Activated naive CD4-positive, alpha-beta T cell treated with anti-CD3 and anti-CD28 coated beads, Interleukin-2, amount 50 U/mL, for 72 hours (primary cell): Measurements from ENCODE around the gene RIN3. TPM values are rescaled to one million over a fixed set of nuclear protein-coding genes. Genes with fewer than 3 reads are reported as not detected.
A peak's percentile ranks its signal among the peaks of the same experiment; 100 is the strongest.
"Not testable (repeated sequence)": the region's sequence is repeated elsewhere in the genome, so short reads cannot be mapped to it uniquely, and the experiment has no call there.

Experiments used
- ATAC-seq, 2 donors: fragments of 150-1000 bp; cut with Tn5 transposase; 2 replicates each; pipeline ENCODE4 v1.10.0; 2021; ENCODE audit warnings: mild to moderate bottlenecking in 2 of 2, moderate library complexity in 2 of 2
- DNase-seq, 2 donors: peaks; one replicate each; pipeline ENCODE4 v3.0.0; 2021 to 2022; ENCODE audit warnings: low spot score in 2 of 2
- H3K27ac Mint-ChIP-seq, 2 donors: one replicate each; pipeline ENCODE4 v1.8.0; 2022; ENCODE audit warnings: mild to moderate bottlenecking in 2 of 2, mixed read lengths in 2 of 2
- H3K36me3 Mint-ChIP-seq, 2 donors: one replicate each; pipeline ENCODE4 v1.8.0; 2022; ENCODE audit warnings: mixed read lengths in 2 of 2
- H3K9me3 Mint-ChIP-seq, 2 donors: one replicate each; pipeline ENCODE4 v1.8.0; 2022; ENCODE audit warnings: mixed read lengths in 2 of 2
- total RNA-seq, 2 donors: library from RNA; stranded (reverse); gene quantifications; one replicate each; pipeline ENCODE4 v1.2.3, GENCODE V29; 2022

Gene RIN3
- total RNA-seq, 2 donors from 2014 or later: 21.1 to 27.9 TPM

DNA sequence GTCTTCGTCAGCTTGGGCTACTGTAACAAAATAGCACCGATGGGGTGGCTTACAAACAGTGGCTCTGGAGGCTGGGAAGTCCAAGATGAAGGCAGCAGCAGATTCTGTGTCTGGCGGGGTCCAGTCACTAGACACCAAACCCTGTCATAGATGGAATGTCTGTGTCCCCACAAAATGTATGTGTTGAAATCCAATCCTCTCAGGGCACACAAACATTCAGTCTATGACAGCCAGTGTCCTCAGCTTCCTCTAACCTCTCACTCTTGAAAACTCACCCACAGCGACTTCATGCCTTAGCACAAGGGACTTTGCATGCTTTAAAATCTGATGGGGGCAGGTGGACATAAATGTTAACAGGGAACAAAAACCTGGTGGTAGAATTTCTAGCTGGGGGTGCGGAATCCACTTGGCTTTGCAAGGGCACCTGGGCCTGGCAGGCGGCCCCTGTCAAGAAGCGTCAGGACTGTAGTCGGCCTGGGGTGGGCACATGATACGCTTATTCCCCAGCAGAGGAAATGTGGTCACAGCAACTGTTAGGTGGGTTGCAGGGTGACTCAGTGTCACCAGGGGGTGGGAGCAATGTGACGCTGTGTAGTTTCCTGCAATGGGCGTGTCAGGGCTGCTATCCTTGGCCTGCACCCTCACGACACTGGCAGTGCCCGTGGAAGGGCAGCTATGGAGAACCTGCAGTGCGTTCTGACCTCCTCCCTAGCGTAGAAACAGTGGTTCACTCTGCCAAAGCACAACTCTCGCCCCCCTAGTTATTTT lies 17.7 kb downstream of the RIN3 start:
- no peaks in the 10 kb centered on the region for H3K9me3 Mint-ChIP-seq
- peak overlapping the region; percentile 78 to 88 for H3K27ac Mint-ChIP-seq
- no peaks in the 10 kb centered on the region for H3K36me3 Mint-ChIP-seq
- ATAC-seq: peak; percentile 73 to 80
- no peak for DNase-seq

- no peak for ATAC-seq
- Mint-ChIP-seq H3K27ac (no peak overlapping the region), H3K9me3 (no peaks in the 10 kb centered on the region)
These were observed 19.0 kb downstream of the RIN3 start for GRCh38 chr14:92532490-92533163.

DNA sequence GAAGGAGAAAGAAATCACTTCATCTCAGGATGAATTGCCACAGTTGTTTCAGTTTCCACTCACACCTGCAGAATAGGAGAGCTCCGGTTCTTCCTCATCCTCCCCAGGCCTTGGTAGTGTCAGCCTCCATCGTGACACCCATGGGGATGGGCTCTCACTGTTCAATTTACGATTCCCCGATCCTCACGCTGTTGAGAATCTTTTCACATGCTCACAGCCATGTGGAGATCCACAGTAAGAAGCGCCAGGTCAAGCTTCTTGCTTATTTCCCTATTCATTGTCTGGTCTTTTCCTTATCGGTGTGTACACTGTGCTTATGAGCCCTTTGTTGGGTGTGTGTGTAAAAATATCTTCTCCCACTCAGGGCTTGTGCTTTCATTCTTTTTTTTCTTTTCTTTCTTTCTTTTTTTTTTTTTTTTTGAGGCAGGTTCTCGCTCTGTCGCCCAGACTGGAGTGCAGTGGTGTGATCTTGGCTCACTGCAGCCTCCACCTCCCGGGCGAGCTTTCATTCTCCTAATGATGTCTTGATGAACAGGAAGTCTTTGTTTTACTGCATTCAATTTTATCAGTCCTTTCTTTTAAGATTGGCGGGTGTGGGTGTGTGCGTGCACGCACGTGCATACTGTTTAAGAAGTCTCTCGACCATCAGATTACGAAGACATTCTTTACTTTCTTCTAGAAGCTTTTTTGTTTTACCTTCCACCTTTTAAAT lies 21.5 kb downstream of the RIN3 start:
- H3K27ac Mint-ChIP-seq: peak overlapping the region; percentile 51 to 89
- DNase-seq: no peak

More at GRCh38 chr14:92532490-92533163, 19.0 kb downstream of the RIN3 start:
- H3K36me3 Mint-ChIP-seq: no peaks in the 10 kb centered on the region
- no peak for DNase-seq

DNA sequence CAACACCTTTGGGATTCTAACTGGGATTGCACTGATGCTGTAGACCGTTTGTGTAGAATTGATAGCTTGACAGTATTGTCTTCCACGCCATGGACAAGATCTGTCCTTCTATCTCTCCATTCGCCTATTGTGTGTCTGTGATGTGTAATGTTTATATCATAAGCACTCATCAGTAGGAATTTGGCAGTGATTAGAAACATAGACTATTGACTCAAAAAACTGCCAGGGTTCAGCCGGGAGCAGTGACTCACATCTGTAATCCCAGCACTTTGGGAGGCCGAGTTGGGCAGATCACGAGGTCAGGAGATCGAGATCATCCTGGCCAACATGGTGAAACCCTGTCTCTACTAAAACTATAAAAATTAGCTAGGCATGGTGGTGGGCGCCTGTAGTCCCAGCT lies 22.6 kb downstream of the RIN3 start:
- not testable (repeated sequence) for ATAC-seq, H3K9me3 Mint-ChIP-seq, H3K27ac Mint-ChIP-seq, DNase-seq, H3K36me3 Mint-ChIP-seq

More for the DNA sequence above, 21.5 kb downstream of the RIN3 start:
- ATAC-seq: peak; percentile 39 to 73
- Mint-ChIP-seq H3K9me3 (no peaks in the 10 kb centered on the region), H3K36me3 (no peaks in the 10 kb centered on the region)

DNA sequence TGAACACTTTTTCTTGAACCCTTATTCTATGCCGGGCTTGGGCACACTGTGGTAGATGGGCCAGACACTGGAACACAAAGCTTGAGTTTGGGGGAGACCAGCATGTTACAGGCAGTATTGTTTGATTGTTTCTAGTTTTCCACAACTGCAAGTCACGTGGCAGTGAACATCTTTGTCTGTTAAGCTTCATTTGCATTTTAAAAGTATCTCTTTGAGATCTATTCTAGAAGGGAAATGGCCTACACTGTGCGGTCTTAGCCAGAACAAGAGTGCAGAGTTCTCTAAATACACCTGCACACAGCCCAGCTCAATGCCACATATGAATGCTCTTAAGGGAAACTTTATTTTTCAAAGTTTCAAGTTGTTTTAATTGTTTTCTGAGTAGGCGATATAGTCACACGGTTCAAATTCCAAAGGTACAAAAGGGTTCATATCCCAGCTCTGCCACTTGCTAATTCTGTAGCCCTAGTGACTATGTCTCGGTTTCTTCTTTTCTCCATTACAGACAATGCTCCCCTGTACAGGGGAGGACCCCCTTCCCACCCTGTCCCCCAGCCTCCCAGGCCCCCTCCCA lies 24.9 kb downstream of the RIN3 start:
- no peaks in the 10 kb centered on the region for H3K9me3 Mint-ChIP-seq
- no peak for ATAC-seq
- no peak for DNase-seq
- no peak overlapping the region for H3K27ac Mint-ChIP-seq
- no peaks in the 10 kb centered on the region for H3K36me3 Mint-ChIP-seq

DNA sequence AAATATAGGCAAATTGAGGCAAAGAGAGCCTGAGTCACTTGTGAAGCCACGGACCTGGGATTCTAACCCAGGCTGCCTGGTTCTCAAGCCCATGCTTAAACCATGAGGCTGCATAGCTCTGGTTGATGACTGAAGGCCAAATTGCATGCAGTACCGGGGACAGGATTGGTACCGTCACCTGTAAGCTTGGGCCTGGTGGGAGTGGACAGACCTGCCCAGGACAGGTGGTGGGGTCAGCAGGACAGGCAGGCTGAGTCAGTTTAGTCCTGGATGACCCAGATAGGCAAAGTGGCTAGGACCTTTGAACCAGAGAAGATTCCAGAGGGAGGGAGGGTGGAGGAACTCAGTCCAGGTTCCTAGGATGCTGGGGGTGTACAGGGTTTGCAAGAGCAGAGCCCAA lies 25.8 kb downstream of the RIN3 start:
- no peaks in the 10 kb centered on the region for H3K36me3 Mint-ChIP-seq
- peak overlapping the region; percentile 49 to 61 for H3K27ac Mint-ChIP-seq
- DNase-seq: no peak
- no peaks in the 10 kb centered on the region for H3K9me3 Mint-ChIP-seq
- ATAC-seq: peak in 1 of 2 donors; percentile 17

DNA sequence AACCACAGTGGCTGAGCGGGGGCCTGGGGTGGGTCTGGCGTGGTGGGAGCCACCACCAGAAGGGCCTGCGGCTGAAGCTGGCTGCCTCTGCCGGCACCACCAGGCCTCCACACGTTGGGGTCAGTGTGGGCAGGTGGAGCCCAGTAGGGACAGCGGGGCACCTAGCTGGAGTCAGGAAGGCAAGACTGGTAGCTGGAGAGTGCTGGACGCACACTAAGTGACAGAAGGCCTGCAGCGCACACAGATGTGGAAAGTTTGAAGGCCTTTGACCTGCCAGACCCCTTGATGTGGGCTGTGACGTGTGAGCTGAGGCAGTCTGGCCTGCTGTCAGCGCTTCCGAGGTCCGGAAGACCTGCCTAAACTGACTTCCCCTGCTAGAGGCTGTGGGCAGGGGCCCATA lies 26.3 kb downstream of the RIN3 start:
- Mint-ChIP-seq H3K36me3 (no peaks in the 10 kb centered on the region), H3K27ac (peak overlapping the region in 1 of 2 donors; percentile 49), H3K9me3 (no peaks in the 10 kb centered on the region)
- no peak for DNase-seq
- peak; percentile 39 to 88 for ATAC-seq

DNA sequence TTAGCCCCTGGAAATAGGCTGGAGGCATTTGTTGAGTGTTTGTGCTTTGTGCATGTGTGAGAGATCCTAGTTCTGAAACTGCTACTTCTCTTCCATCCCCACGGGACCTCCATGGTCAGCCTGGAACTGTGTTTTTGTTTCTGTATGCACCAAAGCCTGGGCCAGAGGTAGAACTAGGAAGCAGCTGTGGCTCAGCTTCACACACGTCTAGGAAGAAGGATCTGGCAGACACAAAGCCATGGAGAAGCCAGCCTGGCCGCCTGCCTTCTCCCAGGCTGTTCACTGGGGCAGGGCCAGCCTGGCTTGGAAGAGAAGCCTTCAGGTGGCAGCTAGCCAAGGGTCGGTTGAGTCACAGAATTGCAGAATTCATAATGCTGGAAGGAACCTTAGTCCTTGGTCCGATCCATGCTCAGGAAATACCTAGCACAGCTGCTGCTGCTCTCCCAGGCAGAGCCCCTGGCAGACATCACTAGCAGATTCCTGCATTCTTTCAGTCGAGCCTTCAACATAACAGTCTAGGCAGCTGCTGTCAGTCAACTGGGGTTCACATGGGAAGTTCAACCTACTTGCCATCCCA lies 27.0 kb downstream of the RIN3 start:
- H3K9me3 Mint-ChIP-seq: no peaks in the 10 kb centered on the region
- ATAC-seq (peak in 1 of 2 donors; percentile 2), DNase-seq (no peak)
- no peak overlapping the region for H3K27ac Mint-ChIP-seq
- H3K36me3 Mint-ChIP-seq: no peaks in the 10 kb centered on the region

DNA sequence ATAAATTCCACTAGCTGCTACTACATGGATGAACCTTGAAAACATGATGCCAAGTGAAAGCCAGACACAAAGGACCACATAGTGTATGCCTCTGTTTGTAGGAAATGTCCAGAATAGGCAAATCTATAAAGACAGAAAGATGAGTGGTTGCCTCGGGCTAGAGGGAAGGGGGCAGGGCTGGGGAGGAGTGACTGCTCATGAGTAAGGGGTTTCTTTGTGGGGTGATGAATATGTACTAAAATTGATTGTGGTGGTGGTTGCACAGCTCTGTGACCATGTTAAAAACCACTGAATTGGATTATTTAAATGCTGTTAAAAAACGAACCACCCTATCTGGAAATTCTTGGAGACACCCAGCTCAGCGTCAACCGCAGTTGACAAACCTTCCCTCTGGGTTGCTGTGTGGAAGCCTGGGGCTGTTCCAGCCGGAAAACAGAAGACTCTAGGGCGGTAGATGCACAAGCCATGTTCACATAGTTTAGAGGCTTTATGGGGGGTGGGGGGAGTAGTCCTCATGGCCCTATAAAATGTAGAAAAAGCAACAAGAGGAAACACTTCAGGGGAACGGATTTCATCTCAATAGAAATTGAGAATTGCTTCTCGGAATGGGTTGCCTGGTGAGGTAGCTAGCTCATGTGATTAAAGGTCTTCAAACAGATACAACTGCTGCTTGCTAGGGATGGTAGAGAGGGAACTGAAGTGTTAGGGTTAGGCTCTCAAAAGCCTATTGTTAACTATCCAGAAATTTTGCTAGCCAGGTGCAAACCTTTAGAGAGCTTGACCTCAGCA lies 29.4 kb downstream of the RIN3 start:
- Mint-ChIP-seq H3K9me3 (no peaks in the 10 kb centered on the region), H3K36me3 (no peaks in the 10 kb centered on the region), H3K27ac (no peak overlapping the region)
- DNase-seq (no peak), ATAC-seq (no peak)

DNA sequence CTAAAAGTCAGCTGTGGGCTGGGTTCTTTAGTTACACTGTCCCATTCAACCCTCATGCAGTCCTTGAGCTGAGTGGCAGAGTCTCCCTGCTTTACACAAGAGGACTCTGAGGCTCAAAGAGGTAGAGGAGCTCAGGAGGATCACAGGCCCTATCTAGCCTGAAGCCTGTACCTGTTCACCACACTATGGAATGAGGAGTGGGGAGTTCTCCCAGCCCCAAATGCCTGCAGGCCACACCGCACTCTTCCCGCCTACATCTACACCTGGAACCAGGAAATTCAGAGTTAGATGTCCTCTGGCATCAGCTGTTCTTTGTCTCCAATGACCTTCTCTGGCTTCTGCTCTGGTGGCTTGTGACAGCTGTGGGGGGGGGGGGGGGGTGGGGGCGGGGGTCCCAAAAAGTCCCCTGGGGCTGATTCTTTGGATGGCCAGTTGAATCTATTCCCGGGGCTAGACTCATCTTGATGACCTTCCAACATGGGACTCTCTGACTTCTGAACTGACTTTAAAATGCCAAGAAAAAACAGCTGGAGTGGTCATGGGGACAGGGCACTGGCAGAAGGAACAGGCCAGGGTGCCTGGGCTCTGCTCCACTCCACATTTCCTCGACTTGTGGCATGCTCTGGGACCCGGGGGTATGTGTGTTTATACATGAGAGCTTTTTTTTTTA lies 30.6 kb downstream of the RIN3 start:
- DNase-seq (no peak), ATAC-seq (no peak)
- Mint-ChIP-seq H3K36me3 (no peaks in the 10 kb centered on the region), H3K27ac (no peak overlapping the region), H3K9me3 (no peaks in the 10 kb centered on the region)

- H3K27ac Mint-ChIP-seq: peak overlapping the region in 1 of 2 donors; percentile 57
- DNase-seq (no peak), ATAC-seq (no peak)
- no peaks in the 10 kb centered on the region for H3K9me3 Mint-ChIP-seq
- H3K36me3 Mint-ChIP-seq: no peaks in the 10 kb centered on the region
These were observed 32.9 kb downstream of the RIN3 start for GRCh38 chr14:92546347-92547053.

GRCh38 chr14:92549105-92549858 lies 35.7 kb downstream of the RIN3 start:
- Mint-ChIP-seq H3K9me3 (no peaks in the 10 kb centered on the region), H3K27ac (no peak overlapping the region), H3K36me3 (no peaks in the 10 kb centered on the region)
- no peak for DNase-seq
- ATAC-seq: no peak

- DNase-seq: no peak
- Mint-ChIP-seq H3K36me3 (no peaks in the 10 kb centered on the region), H3K27ac (no peak overlapping the region), H3K9me3 (no peaks in the 10 kb centered on the region)
- ATAC-seq: no peak
These were observed 36.3 kb downstream of the RIN3 start for GRCh38 chr14:92549859-92550230.

DNA sequence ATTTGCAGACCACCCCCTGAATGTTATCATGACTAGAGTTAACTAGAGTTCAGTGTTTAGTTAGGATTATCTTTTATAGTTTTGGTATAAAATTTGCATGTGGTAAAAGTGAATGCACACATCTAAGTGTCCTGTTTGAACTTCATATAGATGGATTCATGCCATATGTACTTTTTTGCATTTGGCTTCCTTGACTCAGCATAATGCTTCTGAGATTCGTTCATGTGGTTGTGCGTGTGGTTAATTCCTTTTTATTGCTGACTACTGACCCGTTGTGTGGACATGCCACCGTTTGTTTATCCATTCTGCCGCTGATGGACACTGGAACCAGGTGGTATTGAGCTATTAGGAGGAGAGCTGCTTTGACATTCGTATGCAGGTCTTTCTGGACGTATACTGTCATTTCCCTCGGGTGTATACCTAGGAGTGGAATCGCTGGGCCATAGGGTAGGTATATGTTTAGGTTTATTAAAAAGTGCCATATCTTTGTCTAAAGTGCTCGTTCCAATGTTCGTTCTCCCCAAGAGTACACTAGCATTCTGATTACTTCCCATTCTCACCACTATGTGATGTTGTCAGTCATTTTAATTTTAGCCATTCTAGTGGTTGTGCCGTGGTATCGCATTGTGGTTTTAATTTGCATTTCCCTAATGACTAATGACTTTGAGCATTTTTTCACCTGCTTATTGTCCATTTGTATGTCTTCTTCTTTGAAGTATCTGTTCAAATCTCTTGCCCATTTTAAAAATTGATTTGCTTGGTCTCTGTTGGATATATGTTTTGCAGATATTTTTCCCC lies 37.7 kb downstream of the RIN3 start:
- Mint-ChIP-seq H3K27ac (peak overlapping the region in 1 of 2 donors; percentile 28), H3K36me3 (no peaks in the 10 kb centered on the region), H3K9me3 (no peaks in the 10 kb centered on the region)
- no peak for ATAC-seq
- no peak for DNase-seq
